22Rv1 (cell line): ENCODE measurements around the gene IL32.
"Not testable (repeated sequence)": the region's sequence is repeated elsewhere in the genome, so short reads cannot be mapped to it uniquely, and the experiment has no call there.

ENCODE experiments used
- ZFX ChIP-seq: fragments of 450-650 bp; IDR thresholded peaks from 2 replicates; pipeline ENCODE4 v1.6.1; 2017; ENCODE audit warnings: antibody characterized with exemption, borderline replicate concordance
- TF ChIP-seq, protein P1 (sequence below): fragments of 450-650 bp; IDR thresholded peaks from 2 replicates; pipeline ENCODE4 v1.5.1; 2017; ENCODE audit warnings: mild to moderate bottlenecking

DNA sequence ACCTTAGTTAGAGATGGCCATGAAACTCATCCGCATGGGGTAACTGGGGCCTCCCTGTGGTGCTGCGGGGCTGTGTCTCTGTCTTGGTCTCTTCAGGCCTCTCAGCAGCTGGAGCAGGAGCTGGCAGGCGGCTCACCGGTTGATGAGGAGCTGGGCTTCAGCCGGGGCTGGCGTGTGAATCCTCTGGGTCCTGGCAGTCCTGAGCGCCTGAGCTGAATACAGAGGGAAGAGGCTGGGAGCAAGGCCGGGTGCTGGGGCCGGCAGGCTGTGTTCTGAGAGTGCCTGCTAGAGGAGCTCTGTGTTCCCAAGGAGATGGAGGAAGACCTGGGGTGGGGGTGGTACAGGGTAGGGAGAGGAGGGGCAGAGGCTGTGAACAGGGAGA is 9.7 kb upstream of the IL32 start:
- not testable (repeated sequence) for TF ChIP-seq ZFX
- TF ChIP-seq, protein P1, sequence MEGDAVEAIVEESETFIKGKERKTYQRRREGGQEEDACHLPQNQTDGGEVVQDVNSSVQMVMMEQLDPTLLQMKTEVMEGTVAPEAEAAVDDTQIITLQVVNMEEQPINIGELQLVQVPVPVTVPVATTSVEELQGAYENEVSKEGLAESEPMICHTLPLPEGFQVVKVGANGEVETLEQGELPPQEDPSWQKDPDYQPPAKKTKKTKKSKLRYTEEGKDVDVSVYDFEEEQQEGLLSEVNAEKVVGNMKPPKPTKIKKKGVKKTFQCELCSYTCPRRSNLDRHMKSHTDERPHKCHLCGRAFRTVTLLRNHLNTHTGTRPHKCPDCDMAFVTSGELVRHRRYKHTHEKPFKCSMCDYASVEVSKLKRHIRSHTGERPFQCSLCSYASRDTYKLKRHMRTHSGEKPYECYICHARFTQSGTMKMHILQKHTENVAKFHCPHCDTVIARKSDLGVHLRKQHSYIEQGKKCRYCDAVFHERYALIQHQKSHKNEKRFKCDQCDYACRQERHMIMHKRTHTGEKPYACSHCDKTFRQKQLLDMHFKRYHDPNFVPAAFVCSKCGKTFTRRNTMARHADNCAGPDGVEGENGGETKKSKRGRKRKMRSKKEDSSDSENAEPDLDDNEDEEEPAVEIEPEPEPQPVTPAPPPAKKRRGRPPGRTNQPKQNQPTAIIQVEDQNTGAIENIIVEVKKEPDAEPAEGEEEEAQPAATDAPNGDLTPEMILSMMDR, result not testable (repeated sequence)
